Endothelial cell of umbilical vein (primary cell): ENCODE measurements around the gene DEGS2.

ENCODE experiments used
- CTCF ChIP-seq, 2 donors: IDR thresholded peaks; 1 replicate in 1 of 2; 2 replicates in 1 of 2; pipeline ENCODE4 v1.5.1; 2011; ENCODE audit warnings: low read length in 2 of 2, mild to moderate bottlenecking in 2 of 2, moderate library complexity in 2 of 2, control low read depth in 1 of 2, inconsistent platforms in 1 of 2, low read depth in 1 of 2; ENCODE audit not compliant: insufficient read depth in 1 of 2; ENCODE audit errors: extremely low read depth in 1 of 2
- EZH2 ChIP-seq: IDR thresholded peaks from 2 replicates; pipeline ENCODE4 v1.6.1; 2012; ENCODE audit warnings: borderline replicate concordance, low read depth, mild to moderate bottlenecking, moderate library complexity, low read length, inconsistent platforms; ENCODE audit not compliant: severe bottlenecking
- MAX ChIP-seq: IDR thresholded peaks from 2 replicates; pipeline ENCODE4 v1.6.1; 2011; ENCODE audit not compliant: insufficient read depth, insufficient read length
- POLR2A ChIP-seq: IDR thresholded peaks from 2 replicates; pipeline ENCODE4 v1.6.1; 2012; ENCODE audit warnings: low read depth, mild to moderate bottlenecking, control low read depth, low read length

- TF ChIP-seq CTCF (IDR thresholded peaks at IDR 0.05; ENCODE audit: extremely low read depth in 1 of 2, insufficient read depth in 1 of 2, low read depth in 1 of 2, low read length in 2 of 2) (no peak), EZH2 (no peak), POLR2A (no peak), MAX (no peak)
Observed at GRCh38 chr14:100138082-100138787, 21.2 kb downstream of the DEGS2 start.
